ENCODE data around the gene YBEY. TPM values are rescaled to one million over a fixed set of nuclear protein-coding genes. Genes with fewer than 3 reads are reported as not detected.

YBEY gene
- total RNA-seq, 1 donor from 2014 or later = 4.6 TPM

DNA sequence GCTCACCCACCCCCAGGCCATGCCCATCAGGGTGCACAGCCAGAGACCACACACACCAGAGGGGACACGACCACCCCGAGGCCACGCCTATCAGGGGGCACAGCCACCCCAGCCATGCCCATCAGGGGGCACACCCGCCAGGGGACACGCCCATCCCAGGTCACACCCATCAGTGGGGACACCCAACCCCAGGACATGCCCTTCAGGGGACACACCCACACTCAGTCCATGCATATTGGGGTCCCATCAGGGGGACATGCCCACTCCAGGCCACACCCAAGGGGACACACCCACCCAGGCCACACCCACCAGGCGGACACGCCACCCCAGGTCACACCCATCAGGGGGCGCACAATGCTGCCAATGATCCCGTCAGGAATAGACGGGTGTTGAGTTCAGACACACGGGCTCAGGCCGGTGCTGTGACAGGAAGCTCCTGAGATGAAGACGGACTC lies 21.4 kb upstream of the YBEY start:
- no peak for DNase-seq (ENCODE audit: low read depth in 2 of 2)

DNA sequence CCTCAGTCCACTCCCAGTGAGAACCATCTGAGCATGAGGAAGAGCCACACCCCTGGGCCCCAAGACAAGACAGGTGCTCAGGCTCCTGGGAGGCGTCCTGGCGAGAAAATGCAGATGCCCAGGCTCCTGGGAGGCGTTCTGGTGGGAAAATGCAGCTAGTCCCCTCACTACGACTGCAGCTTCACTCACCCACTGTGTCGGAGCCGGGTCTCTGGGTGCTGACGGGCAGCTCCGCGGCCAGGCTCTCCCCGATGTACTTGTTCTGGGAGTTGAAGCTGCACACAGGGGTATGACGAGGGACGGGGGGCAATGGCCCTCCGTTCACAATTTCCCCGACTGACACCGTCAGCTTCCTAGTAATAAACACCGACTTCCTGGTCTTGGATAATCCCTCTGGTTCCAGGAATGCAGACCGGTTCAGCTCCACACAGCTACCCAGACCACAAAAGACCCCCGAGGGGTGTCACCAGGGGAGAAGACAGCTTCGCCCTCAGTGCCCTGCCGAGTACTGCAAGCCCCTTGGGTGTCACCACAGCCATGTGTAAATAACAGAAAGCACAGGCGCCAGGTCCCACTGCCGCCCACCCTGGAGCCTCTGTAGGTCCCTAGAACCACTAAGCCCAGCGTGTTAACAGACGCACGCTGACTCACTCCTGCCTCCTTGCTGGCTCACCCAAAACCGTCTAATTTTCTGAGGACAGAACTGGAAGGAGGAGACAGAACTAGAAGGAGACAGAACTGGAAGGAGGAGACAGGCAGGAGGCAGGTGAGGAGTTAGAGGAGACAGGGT lies 20.2 kb upstream of the YBEY start:
- DNase-seq (ENCODE audit: low read depth in 2 of 2) = peak in 1 of 2 donors; percentile 22

DNA sequence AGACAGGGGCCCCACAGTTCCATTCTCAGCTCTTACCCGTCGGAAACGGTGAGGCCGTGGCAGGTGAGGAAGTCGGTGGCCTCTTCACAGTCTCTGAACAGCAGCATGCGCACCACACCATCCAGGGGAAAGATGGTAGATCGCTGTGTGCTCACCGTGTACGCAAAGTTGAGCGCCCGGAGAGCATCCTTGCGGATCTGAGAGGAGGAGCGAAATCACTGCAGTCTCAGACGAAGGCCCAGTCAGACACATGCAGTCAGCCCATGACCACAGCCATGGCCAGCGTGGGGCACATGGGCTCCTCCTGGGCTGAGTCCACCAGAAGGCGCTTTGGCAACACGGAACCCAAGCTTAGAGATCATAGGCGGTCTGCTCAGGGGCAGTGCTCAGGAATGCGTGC lies 19.2 kb upstream of the YBEY start:
- DNase-seq (ENCODE audit: low read depth in 2 of 2) = no peak

DNA sequence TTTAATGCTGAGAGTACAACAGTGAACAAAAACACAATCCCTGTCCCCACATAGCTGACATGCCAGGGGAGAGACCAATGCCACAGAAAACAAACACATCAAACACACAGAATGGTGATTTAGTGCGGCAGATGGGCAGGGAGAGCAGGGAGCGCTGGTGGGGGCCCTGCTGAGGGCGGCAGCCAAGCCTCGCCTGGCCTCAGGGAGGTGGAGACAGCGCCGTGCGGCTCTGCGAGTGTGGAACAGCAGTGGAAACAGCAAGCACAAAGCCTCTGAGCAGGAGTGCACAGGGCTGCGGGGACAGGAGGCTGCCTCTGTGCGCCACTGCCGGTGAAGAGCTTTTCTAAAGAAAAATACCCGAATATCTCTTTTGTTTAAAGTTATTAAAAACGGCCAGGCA lies 17.8 kb upstream of the YBEY start:
- no peak for DNase-seq (ENCODE audit: low read depth in 2 of 2)

DNA sequence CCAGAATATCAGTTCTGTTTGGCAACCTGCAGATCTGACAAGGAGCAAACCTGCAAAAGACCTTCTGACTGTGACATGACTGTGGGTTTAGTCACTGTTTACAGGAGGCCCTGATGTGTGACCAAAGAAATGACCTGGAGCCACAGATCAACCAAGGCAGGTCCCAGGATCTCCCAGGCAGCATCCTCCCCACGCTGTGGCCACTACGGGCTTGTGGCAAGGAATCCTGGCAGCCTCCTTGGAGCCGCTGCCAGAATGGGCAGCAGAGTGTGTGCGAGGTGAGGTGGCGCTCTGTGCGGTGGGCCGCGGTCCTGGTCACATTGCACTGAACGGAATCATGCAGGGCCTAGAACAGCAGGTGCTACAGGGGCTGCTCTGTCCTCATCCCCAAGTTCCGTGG lies 16.7 kb upstream of the YBEY start:
- no peak for DNase-seq (ENCODE audit: low read depth in 2 of 2)

DNA sequence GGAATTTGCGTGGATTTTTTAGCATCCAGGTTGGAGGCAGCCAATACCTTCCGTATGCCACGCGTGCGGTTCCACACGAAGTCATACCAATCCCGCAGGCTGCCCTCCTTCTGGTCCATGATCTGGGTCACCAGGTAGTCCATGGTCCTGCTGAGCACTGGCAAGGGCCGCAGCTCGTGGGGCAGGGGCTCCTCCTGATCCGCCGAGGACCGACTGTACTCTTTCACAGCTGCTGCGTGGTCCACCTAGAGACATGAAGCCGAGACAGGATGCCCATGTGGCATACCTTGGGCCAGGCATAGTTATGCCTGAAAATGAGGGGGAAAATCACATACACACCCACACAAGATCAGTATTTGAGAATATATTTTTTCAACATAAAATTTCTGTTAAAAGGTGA lies 12.8 kb upstream of the YBEY start:
- DNase-seq (ENCODE audit: low read depth in 2 of 2) = no peak

DNA sequence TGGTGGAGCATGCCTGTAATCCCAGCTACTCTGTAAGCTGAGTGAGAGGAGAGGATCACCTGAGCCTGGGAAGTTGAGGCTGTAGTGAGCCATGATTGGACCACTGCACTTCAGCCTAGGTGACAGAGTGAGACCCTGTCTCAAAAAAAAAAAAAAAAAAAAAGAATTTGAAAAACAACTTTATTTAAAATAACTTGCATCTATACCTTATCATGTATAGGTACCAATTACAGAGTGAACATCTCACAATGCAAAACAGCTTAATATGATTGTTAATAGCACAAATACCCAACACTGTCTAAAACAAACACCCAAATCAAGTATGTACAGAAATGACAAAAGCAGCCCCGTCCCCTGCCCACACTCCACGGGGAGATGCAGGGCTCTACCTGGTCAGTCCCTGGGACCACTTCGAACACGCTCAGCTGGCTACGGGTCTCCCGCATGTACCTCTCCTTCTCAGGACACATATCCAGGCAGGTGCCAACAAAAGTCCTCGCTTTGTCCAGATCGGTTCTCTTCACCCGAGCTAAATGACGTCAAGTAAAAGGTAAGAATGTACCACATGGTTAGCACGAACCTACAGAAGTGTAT lies 11.2 kb upstream of the YBEY start:
- no peak for DNase-seq (ENCODE audit: low read depth in 2 of 2)

DNA sequence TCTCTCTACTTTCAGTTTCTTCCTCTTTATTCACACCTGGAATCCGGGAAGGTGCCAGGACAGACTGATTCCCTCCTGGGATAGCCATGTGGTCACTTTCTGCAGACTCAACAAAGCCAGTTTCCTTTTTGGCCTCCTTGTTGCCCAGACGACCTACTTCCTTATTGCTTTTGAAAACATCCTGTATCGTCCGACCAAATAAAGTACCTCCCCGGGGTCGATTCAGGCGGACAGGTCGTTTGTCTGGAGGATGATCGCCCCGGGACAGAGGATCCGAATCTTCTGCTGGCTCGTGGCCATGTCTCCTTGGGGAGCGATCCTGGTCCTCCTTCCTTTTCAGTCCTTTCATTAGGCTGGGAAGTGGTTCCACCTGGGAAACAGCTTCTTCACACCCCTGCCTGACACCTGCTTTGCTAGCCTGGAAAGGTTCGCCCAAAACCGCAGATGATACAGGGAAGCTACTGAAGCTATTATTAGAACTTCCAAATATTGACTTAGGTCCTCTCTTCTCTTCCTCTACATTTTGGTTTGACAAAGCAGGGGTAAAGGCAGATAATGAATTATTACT lies 2.0 kb upstream of the YBEY start:
- DNase-seq (ENCODE audit: low read depth in 2 of 2) = peak; percentile 37 to 70

DNA sequence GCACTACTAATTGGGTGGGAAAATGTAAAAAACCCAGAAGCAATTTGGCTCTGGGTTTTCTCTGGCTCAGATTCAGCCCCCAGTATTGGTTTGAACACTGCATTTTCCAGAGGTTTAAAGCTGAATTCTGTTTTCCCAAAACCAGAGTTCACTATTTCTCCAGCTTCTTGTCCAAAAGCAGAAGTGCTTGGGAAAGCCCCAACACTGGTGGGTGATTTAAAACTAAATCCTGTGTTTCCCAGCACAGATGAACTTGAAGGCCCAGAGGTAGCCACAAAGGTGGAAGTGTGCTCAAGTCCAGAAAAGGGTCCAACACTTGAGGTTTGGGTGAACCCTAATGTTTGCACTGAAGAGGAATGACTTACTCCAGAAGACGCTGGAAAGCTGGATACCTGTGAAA lies 1.4 kb upstream of the YBEY start:
- no peak for DNase-seq (ENCODE audit: low read depth in 2 of 2)

DNA sequence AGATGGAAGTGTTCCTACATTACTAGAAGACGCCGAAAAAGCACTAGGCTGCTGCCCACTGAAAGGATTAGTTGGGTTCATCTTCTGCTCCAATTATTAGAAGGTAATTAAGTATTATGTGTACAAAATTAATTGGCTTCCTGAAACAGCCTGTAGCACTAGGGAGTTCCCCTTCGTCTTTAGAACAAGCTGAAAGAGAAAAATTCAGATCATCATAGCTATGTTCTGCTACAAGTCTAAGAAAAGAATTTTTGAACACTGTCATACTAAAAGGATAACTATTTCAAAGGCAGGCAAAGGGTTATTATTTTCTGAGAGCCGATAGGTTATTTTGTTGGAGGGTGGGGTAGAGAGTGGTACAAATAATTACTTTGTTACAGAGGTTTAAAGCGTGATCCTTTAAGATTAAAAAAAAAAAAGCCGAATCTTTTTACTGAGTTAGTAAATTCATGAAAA lies 908 bp upstream of the YBEY start, which contains the start of gene MCM3AP:
Gene MCM3AP, minus strand, starts transcription at position 406 of the 456 bp plus-strand sequence. Its CDS starts 325 bp downstream, at position 81.
- no peak for DNase-seq (ENCODE audit: low read depth in 2 of 2)

DNA sequence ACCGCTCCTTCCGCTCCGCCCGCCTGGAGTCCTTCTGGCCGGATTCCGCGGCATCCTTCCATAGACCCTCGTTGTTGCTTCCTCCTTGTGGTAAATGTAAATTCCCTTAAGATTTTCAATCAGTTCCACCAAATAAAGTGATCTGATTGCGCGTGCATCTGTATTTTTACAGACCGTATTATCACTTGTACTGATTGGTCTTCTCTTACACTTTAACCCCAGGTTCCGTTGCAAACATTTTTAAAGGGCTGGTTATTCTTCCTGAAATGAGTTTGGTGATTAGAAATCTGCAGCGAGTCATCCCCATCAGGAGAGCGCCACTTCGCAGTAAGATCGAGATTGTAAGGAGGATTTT lies 483 bp downstream of the YBEY start:
- DNase-seq (ENCODE audit: low read depth in 2 of 2) = no peak

DNA sequence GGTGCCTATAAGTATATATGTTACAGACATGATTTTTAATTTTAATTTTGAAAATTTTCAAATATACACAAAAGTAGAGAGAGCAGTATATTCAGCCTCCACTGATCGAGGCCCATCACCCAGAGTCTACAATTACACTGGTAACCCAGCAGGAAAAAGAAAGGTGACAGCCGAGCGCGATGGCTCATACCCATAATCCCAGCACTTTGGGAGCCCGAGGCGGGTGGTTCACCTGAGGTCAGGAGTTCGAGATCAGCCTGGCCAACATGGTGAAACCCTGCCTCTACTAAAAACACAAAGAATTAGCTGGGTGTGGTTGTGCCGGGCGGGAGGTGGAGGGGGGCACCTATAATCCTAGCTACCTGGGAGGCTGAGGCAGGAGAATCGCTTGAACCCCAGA lies 1.4 kb downstream of the YBEY start:
- DNase-seq (ENCODE audit: low read depth in 2 of 2) = no peak

DNA sequence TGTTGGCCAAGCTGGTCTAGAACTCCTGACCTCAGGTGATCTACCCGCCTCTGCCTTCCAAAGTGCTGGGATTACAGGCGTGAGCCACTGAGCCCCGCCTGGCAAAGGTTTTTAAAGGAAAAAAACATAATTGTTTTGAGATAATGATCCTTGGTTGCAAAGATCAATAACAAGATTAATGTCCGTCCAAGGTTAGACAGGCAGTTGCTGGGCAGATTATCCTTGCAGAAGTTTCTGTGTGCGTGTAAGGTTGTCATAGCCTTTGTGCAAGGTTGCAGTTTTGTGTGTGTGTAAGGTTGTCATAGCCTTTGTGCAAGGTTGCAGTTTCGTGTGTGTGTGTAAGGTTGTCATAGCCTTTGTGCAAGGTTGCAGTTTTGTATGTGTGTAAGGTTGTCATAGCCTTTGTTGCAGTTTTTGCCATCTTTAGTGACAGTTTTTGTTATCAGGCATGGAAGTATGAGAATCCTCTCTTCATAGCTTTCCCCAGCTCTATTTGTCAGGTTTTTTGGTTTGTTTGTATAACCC lies 3.6 kb downstream of the YBEY start:
- no peak for DNase-seq (ENCODE audit: low read depth in 2 of 2)

DNA sequence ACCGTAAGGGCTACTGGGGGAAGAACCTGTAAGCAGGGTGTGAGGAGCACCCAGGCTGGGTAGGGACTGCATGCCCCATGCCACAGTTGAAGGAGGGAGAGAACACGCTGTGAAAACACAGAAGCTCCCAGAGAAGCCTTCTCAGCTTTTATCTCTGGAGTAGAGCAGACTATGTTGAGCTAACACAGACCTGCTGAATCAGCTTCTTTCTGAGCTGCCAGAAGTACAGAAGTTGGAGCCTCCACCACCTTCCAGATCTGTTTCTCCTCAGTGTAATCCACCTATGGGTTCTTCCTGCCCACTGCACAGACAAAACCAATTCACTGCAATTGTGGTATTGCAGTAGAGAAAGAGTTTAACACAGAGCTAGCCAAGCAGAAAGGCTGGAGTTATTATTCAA lies 5.4 kb downstream of the YBEY start:
- DNase-seq (ENCODE audit: low read depth in 2 of 2) = no peak

DNA sequence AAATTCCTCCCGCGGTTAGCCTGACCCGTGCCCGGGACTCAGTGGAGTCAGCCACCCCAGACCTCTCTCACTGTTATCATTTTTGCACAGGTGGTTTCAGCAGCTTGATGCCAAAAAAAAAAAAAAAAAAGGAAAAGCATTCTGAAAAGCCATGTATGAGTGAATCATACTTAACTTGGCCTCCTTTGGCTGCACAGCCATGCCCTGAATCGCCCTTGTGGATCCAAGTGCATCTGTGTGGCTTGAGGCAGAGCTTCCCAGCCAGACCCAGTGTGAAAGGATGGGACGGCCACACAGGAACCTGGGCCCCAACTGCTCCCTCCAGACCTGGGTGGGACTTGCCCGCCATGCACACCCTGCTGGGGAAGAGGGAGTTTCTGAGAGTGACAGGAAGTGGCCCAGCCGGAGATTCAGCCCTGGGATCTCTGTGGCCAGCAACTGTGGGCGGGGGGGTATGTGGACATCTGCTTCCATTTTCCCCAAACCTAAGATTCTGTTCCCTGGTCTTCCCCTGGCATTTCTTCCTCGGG lies 8.6 kb downstream of the YBEY start:
- peak in 1 of 2 donors; percentile 83 for DNase-seq (ENCODE audit: low read depth in 2 of 2)

DNA sequence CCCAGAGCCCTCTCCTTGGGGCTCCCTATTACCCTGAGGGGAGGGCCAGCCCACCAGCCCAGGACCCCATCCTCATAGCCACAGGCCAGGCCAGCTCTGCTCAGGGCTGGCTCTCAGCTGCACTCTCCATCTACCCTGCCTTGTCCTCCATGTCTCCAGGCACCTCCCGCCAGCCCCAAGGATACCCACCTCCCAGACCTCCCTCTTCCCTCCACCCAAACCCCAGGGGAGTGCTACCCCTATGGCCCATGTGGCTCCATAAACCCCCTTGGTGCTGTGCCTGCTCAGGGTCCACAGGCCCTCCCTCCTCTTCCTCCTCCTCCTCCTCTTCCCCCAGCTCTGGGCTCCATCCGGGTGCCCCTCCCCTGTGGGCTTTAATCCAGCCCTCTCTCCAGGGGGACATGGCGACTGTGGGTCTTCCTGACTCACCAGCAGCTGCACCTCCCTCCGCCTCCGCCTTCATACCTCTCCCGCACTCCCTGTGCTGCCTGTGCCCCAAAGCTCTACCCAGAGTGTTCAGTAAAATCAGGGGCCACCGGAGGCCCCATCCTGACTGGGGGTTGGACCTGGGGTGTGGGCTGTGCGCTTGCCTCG lies 9.1 kb downstream of the YBEY start:
- DNase-seq (ENCODE audit: low read depth in 2 of 2) = peak in 1 of 2 donors; percentile 31

DNA sequence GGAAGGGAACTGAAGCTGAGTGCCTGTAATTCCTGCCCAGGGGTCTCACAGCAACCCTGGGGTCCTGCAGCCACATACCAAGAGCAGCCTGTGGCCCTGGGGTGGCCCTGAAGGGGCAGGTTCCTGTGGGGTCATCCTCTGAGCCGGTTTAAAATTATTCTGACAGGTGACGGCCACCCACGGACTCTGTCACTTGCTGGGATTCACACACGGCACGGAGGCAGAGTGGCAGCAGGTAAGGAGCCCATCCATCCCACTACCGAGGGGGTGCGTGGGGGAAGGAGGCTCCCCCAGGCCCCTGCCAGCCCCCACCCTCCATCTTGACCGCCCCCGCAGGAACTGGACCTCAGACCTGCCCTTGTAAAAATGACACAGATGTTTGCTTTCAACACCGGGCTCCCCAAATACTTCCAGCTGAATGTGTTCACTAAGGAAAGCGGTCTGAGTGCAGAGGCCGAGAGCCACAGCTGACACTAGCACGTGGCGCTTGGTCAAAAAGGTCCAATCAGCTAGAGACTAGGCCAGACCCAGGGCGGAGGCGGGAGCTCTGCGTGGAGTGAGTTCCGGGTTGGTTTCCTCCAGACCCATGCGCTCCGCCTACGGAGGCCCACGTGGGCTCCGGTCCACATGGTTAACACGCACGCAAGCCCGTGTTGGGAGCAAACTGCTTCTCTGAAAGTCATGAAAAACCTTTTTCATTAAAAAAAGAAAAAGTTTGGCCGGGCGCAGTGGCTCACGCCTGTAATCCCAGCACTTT lies 10.0 kb downstream of the YBEY start:
- peak; percentile 9 to 90 for DNase-seq (ENCODE audit: low read depth in 2 of 2)

DNA sequence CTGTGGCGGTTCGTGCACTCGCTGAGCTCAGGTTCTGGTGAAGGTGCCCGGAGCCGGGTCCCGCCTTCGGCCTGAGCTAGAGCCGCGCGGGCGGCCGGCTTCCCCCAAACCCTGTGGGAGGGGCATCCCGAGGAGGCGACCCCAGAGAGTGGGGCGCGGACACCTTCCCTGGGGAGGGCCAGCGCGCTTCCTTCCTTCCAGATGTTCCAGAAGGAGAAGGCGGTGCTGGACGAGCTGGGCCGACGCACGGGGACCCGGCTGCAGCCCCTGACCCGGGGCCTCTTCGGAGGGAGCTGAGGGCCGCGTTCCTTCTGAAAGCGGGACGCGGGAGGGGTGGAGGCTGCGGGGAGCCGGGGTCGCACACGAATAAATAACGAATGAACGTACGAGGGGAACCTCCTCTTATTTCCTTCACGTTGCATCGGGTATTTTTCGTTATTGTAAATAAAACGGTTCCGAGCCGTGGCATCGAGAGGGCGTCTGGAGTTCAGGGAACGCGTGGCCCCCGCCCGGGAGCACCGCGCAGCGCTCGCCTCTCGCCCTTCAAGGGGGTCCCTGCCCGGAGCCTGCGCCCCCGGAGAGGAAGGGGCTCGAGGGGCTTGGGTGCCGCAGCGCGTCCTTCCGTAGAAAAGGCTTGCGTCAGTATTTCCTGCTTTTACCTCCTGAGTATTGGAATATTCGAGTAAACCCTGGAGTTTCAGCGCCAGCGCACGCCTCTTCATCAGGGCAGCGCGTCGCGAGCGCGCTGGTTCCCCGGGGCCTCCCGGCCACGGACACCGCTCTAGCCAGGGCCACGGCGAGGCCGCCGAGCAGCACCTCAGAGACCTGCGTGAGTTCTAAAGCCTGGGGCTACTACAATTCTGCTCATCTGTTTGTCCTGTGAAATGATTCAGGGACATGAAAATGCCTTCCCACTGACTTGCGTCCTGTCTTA lies 11.5 kb downstream of the YBEY start:
- peak; percentile 42 to 55 for DNase-seq (ENCODE audit: low read depth in 2 of 2)

DNA sequence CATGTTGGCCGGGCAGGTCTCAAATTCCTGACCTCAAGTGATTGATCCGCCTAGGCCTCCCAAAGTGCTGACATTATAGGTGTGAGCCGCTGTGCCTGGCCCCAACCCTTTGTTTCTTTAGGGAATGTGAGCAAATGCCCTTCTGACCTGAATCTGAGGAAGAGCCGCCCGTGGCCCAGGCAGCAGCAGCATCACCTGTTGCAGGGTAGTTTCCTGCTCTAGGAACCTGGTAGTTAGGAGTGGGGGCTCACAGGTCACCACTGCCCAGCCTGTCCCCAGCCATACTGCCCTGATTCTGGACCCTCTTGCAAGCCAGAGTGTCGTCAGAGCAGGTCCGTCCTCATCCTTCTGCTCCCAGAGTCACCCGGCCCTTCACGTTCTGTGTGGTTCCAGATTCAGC lies 13.0 kb downstream of the YBEY start:
- DNase-seq (ENCODE audit: low read depth in 2 of 2) = no peak

DNA sequence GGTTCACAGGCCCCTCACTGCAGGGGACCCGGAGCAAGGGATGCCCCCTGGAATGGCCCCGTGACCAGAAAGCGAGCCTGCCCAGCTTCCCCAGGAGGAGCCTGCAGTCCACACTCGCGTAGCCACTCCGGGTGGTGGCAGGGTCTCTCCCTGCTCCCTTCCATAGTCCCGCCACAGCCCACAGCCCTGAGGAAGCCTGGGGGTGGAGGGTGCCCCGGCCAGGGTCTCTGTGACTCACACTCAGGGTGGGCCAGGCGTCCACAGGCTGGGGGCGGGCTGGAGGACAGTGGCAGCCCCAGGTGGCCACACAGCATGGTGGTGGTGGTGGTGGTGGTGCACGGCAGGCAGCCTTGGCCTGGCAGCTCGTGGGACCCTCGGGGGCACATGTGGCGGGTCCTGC lies 15.6 kb downstream of the YBEY start:
- DNase-seq (ENCODE audit: low read depth in 2 of 2) = no peak
